GM12878 (cell line): ENCODE data around the gene CNPY1. TPM values are rescaled to one million over a fixed set of nuclear protein-coding genes. Genes with fewer than 3 reads are reported as not detected.

Source experiments
- ATAC-seq: fragments of 200-7000 bp; cut with Tn5 transposase; 3 replicates; pipeline ENCODE4 v1.9.1; 2020; ENCODE audit warnings: mild to moderate bottlenecking, moderate library complexity
- BruUV-seq: library from RNA; stranded (reverse); fragments of 400-500 nt; replicated peaks from 2 replicates; lab custom pipeline; 2021; lab: Mats Ljungman, UMichigan
- CTCF ChIA-PET: fragments of 300-600 bp; sonication (Branson Sonifier 250); formaldehyde crosslinking; extraction: SDS; loops from one replicate; lab custom pipeline; 2021; ENCODE audit warnings: inconsistent platforms; lab: Yijun Ruan, JAX
- POLR2A ChIA-PET: fragments of 350-600 bp; formaldehyde crosslinking; extraction: SDS; loops from one replicate; lab custom pipeline; 2021; ENCODE audit warnings: inconsistent platforms; lab: Charles Lee
- RAD21 ChIA-PET: fragments of 300-600 bp; sonication (Branson Sonifier 250); formaldehyde crosslinking; loops from one replicate; lab custom pipeline; 2023; ENCODE audit warnings: antibody characterized with exemption; ENCODE audit not compliant: unreplicated experiment; lab: Charles Lee
- SMC1A ChIA-PET: fragments of 300-600 bp; sonication (Branson Sonifier 250); formaldehyde crosslinking; loops from one replicate; lab custom pipeline; 2023; ENCODE audit not compliant: unreplicated experiment, uncharacterized antibody; lab: Charles Lee
- DNase-seq: peaks from one replicate; pipeline ENCODE4 v3.0.0-alpha.2; 2011; ENCODE audit warnings: low read depth, low spot score
- FAIRE-seq: peaks from 3 replicates; lab custom pipeline; 2011; peaks lifted over from hg19 to GRCh38; lab: Jason Lieb, UNC
- H2AFZ ChIP-seq: 2 replicates; pipeline ENCODE4 v1.6.0; 2011; ENCODE audit warnings: low read depth, low read length, control low read depth; ENCODE audit not compliant: control insufficient read depth
- H3K27ac ChIP-seq: 2 replicates; pipeline ENCODE4 v1.5.1; 2011; ENCODE audit warnings: control low read depth; ENCODE audit not compliant: control insufficient read depth, insufficient read depth
- H3K27me3 ChIP-seq, 2 experiments: replicated peaks in 1 of 2; 2 replicates each; pipeline versions ENCODE4 v1.6.0 to v1.6.1; 2011; ENCODE audit warnings: low read length in 1 of 2; ENCODE audit not compliant: control insufficient read depth in 2 of 2, insufficient read depth in 2 of 2
- H3K36me3 ChIP-seq, 2 experiments: 2 replicates each; pipeline ENCODE4 v1.5.1; 2011; ENCODE audit warnings: low read length in 1 of 2; ENCODE audit not compliant: control insufficient read depth in 2 of 2, insufficient read depth in 2 of 2
- H3K4me1 ChIP-seq: 2 replicates; pipeline ENCODE4 v1.6.1; 2011; ENCODE audit warnings: mild to moderate bottlenecking, low read length, moderate library complexity, mixed read lengths; ENCODE audit not compliant: control insufficient read depth, insufficient read depth
- H3K4me2 ChIP-seq: 2 replicates; pipeline ENCODE4 v1.6.0; 2011; ENCODE audit warnings: control low read depth; ENCODE audit not compliant: control insufficient read depth, insufficient read depth
- H3K4me3 ChIP-seq: fragments of 200-600 bp; sonication (generic); 2 replicates; pipeline ENCODE4 v1.5.1; 2016
- H3K79me2 ChIP-seq: 2 replicates; pipeline ENCODE4 v1.6.0; 2011; ENCODE audit warnings: low read length; ENCODE audit not compliant: control insufficient read depth, insufficient read depth
- H3K9ac ChIP-seq: 2 replicates; pipeline ENCODE4 v1.8.0; 2011; ENCODE audit warnings: low read length, control low read depth, mixed read lengths; ENCODE audit not compliant: control insufficient read depth, insufficient read depth
- H3K9me3 ChIP-seq: replicated peaks from 3 replicates; pipeline ENCODE4 v1.5.1; 2011; ENCODE audit warnings: mild to moderate bottlenecking, low read length; ENCODE audit not compliant: control insufficient read depth, insufficient read depth
- H4K20me1 ChIP-seq: 2 replicates; pipeline ENCODE4 v1.6.0; 2011; ENCODE audit not compliant: control insufficient read depth, insufficient read depth
- CBX3 ChIP-seq: fragments of 200-600 bp; sonication (generic); IDR thresholded peaks from 2 replicates; pipeline ENCODE4 v1.6.1; 2016; ENCODE audit warnings: low read depth, borderline replicate concordance
- NR2F1 ChIP-seq: fragments of 450-650 bp; conservative IDR thresholded peaks from 2 replicates; pipeline ENCODE4 v1.6.1; 2017; ENCODE audit warnings: mild to moderate bottlenecking
- SIX5 ChIP-seq: IDR thresholded peaks from 2 replicates; pipeline ENCODE4 v1.6.1; 2011; ENCODE audit warnings: mild to moderate bottlenecking, low read depth, low read length, moderate library complexity; ENCODE audit not compliant: severe bottlenecking
- WGBS: methylation state at CpG from one replicate; pipeline ENCODE4 v1.1.6; 2016; ENCODE audit warnings: low lambda C conversion rate; ENCODE audit not compliant: insufficient replicate concordance, insufficient coverage; ENCODE audit errors: missing lambda C conversion rate; 5-methylcytosine and 5-hydroxymethylcytosine counted together
- in situ Hi-C: fragments of 300-500 bp; cut with MboI; formaldehyde crosslinking; loops from 9 replicates; pipeline ENCODE4 v1.14.3; 2018; ENCODE audit warnings: mixed read lengths
- intact Hi-C: fragments of 100-400 bp; cut with micrococcal nuclease; formaldehyde crosslinking; loops from one replicate; pipeline ENCODE4 v1.14.2; 2022; ENCODE audit not compliant: unreplicated experiment
- polyA plus RNA-seq, 11 experiments: library from polyadenylated mRNA; depleted of rRNA in 4 of 11; unstranded in 6 of 11; stranded (reverse) in 5 of 11; fragments of >200 nt; fragmentation: Nextera tagmentation in 4 of 11; fragmentation: Illumina TruSeq in 1 of 11; extraction: Ambion mirVana in 4 of 11; extraction: Trizol in 1 of 11; gene quantifications; 1 replicate in 1 of 11; 2 replicates in 10 of 11; pipeline versions ENCODE4 v1.2.1 to v1.2.3, GENCODE V29; 2011 to 2016; ENCODE audit warnings: inconsistent platforms in 2 of 11, missing spikeins in 2 of 11, low read depth in 1 of 11
- total RNA-seq, 4 experiments: library from RNA; depleted of rRNA in 3 of 4; stranded (reverse); fragments of >200 nt in 3 of 4; fragmentation: Illumina TruSeq in 1 of 4; extraction: Trizol in 1 of 4; gene quantifications; 2 replicates each; pipeline versions ENCODE4 v1.2.1 to v1.2.3, GENCODE V29; 2013 to 2021
- TF ChIP-seq, protein P1 (sequence below): IDR thresholded peaks from 2 replicates; pipeline ENCODE4 v1.6.1; 2012; ENCODE audit warnings: low read depth, low read length, improper control_type of control experiment
- TF ChIP-seq, protein P2 (sequence below): IDR thresholded peaks from 2 replicates; pipeline ENCODE4 v1.6.1; 2011; ENCODE audit warnings: low read depth, mild to moderate bottlenecking, low read length, moderate library complexity, borderline replicate concordance; ENCODE audit errors: extremely low read depth

The CNPY1 gene
- total and polyA plus RNA-seq, 10 of the 15 experiments (the other 5 are each of a cell fraction or from before 2014, with no cell fraction given): not detected

DNA sequence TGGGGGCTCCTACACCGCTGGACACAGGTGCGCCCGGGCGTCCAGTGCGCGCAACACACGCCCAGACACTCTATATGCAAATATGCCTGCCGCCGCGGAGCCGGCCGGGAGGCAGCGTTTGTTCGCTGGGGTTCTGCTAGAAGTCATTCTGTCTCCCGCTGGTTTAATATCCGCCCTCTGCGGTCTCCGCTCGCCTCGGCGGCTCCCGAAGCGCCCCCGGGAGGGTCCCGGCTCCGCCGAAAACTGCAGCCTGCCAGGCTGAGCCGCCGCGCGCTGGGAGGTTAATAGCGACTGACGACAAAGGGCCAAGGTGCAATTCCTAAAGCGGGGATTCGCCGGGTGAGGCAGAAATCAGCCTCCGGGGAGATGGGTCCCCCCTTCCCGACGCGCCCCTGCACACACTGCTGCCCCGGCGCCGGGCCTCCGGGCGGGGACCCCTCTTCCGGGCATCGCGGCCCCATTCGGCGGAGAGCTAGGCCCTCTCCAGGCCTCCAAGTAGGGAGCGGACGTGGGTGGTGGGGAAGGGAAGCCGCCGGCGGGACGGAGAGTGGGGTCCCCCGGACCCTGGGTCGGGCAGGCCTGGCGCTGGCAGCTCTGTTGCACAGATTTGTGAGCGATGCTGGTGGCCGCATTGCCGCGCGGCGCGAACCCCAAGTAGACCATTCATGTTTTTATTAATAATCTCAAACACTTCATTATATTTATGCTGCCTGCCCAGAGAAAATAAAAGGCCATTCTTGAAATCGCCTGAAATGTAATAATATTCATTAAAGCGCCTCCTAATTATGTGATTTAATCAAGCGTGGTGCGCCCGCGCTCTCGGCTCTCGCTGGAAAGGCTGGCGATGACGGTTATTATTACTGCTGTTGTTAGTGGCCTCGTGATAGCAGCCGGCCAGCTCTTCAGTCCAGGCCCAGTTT lies 79.3 kb downstream of the CNPY1 start:
- SMC1A ChIA-PET: no interaction called here
- peak; percentile 25; the same call in 2 of the 3 replicates for ATAC-seq
- no peak overlapping the region for H3K9ac ChIP-seq
- no peak overlapping the region; the same call in 1 of the 2 replicates for H3K4me2 ChIP-seq
- no peaks in the 10 kb centered on the region for H3K79me2 ChIP-seq
- no peak overlapping the region for H3K27ac ChIP-seq
- H3K4me1 ChIP-seq: no peaks in the 10 kb centered on the region
- CTCF ChIA-PET: no interaction called here
- in situ Hi-C loops (no loop called here), intact Hi-C loops (no loop called here)
- H3K4me3 ChIP-seq: no peak overlapping the region
- no peaks in the 10 kb centered on the region for H4K20me1 ChIP-seq
- RAD21 ChIA-PET: no interaction called here
- peaks cover 13 to 53% of the 10 kb centered on the region in 2 experiments for H3K27me3 ChIP-seq
- no peaks in the 10 kb centered on the region for H3K36me3 ChIP-seq
- no peak for DNase-seq
- TF ChIP-seq, protein P1, sequence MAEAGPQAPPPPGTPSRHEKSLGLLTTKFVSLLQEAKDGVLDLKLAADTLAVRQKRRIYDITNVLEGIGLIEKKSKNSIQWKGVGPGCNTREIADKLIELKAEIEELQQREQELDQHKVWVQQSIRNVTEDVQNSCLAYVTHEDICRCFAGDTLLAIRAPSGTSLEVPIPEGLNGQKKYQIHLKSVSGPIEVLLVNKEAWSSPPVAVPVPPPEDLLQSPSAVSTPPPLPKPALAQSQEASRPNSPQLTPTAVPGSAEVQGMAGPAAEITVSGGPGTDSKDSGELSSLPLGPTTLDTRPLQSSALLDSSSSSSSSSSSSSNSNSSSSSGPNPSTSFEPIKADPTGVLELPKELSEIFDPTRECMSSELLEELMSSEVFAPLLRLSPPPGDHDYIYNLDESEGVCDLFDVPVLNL: no peak
- no peak for TF ChIP-seq NR2F1
- TF ChIP-seq, protein P2, sequence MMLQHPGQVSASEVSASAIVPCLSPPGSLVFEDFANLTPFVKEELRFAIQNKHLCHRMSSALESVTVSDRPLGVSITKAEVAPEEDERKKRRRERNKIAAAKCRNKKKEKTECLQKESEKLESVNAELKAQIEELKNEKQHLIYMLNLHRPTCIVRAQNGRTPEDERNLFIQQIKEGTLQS: no peak
- TF ChIP-seq SIX5: no peak
- TF ChIP-seq CBX3: no peak
- no peak for FAIRE-seq
- no peaks in the 10 kb centered on the region; the same call in 2 of the 3 replicates for H3K9me3 ChIP-seq
- BruUV-seq: no TSS peak
- H2AFZ ChIP-seq: no peak overlapping the region
- 13% methylated on average over 76 of the region's 78 CpGs for WGBS
- POLR2A ChIA-PET: no interaction called here
